ENCODE data around the gene UBE2J1. TPM values are rescaled to one million over a fixed set of nuclear protein-coding genes. Genes with fewer than 3 reads are reported as not detected.

Gene UBE2J1
- polyA plus RNA-seq, 1 of the 3 experiments (the other 2 are of a cell fraction), result 11.3 TPM

GRCh38 chr6:89346433-89346832, 6.1 kb downstream of the UBE2J1 start:
- DNase-seq, result no peak
- no peak overlapping the region for H3K9ac ChIP-seq
- peaks cover 94% of the 10 kb centered on the region for H3K79me2 ChIP-seq (ENCODE audit: insufficient read depth)
- TF ChIP-seq ELF1 (IDR thresholded peaks at IDR 0.05) (no peak), FOXM1 (IDR thresholded peaks at IDR 0.05; ENCODE audit: low read depth) (no peak), MEF2A (IDR thresholded peaks at IDR 0.05; ENCODE audit: borderline replicate concordance, low read depth) (no peak), FOXJ3 (CRISPR knock-in tag; IDR thresholded peaks at IDR 0.05) (no peak), RFX5 (IDR thresholded peaks at IDR 0.05; ENCODE audit: low read length) (no peak), REST (IDR thresholded peaks at IDR 0.05; ENCODE audit: low read depth, low read length) (no peak), NRF1 (IDR thresholded peaks at IDR 0.05; ENCODE audit: low read depth, low read length) (no peak), CHD2 (IDR thresholded peaks at IDR 0.05; ENCODE audit: low read length, partially characterized antibody) (no peak), RAD21 (IDR thresholded peaks at IDR 0.05; ENCODE audit: low read length) (no peak), SMC3 (IDR thresholded peaks at IDR 0.05; ENCODE audit: low read depth, low read length) (no peak), RCOR1 (IDR thresholded peaks at IDR 0.05; ENCODE audit: low read length) (no peak), FOSL2 (IDR thresholded peaks at IDR 0.05; ENCODE audit: borderline replicate concordance, low read depth) (no peak)
- H3K9me3 ChIP-seq, result no peaks in the 10 kb centered on the region
- H3K9me2 ChIP-seq, result no peaks in the 10 kb centered on the region
- H3K27ac ChIP-seq (ENCODE audit: low read depth in 2 of 2, low read length in 1 of 2), result no peak overlapping the region
- peaks cover 8 to 12% of the 10 kb centered on the region in 2 experiments for H3K36me3 ChIP-seq (replicated peaks in 1 of 2; ENCODE audit: control insufficient read depth in 1 of 2, insufficient read depth in 2 of 2, low read length in 1 of 2)
- no peak overlapping the region for H2AFZ ChIP-seq (ENCODE audit: low read depth)
- CTCF ChIA-PET, result interaction anchor here (2.3 kb wide), 1 partner anchor 25 kb away, joined by 12 read pairs; no protein-coding TSS in a partner anchor
- POLR2A ChIA-PET, result no interaction called here
- H4K20me1 ChIP-seq (ENCODE audit: insufficient read depth), result peaks cover 61% of the 10 kb centered on the region
- 86% methylated on average over 4 of the region's 4 CpGs for WGBS (ENCODE audit: low lambda C conversion rate)
- H3K4me1 ChIP-seq (ENCODE audit: control insufficient read depth in 1 of 2, insufficient read depth in 2 of 2, low read depth in 1 of 2, low read length in 1 of 2), result peaks cover 17 to 26% of the 10 kb centered on the region in 2 experiments
- no peaks in the 10 kb centered on the region for H3K27me3 ChIP-seq (ENCODE audit: insufficient read depth)
- H3F3A ChIP-seq (replicated peaks; ENCODE audit: insufficient read depth), result peaks cover 10% of the 10 kb centered on the region
- H3K4me3 ChIP-seq (ENCODE audit: low read depth in 2 of 2, low read length in 1 of 2), result no peak overlapping the region
- no peak overlapping the region for H3K4me2 ChIP-seq

DNA sequence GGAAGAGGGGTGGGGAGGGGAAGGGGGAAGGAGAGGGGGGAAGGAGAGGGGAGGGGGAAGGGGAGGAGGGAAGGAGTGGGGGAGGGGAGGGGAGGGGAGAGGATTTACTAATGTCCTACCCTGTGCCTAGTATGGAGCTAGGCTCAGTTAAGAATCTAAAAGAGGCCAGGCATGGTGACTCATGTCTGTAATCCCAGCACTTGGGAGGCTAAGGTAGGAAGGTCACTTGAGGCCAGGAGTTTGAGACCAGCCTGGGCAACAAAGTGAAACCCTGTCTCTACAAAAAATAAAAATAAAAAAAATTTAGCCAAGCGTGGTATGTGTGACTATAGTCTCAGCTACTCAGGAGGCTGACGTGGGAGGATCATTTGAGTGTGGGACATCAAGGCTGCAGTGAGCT, 13.0 kb downstream of the UBE2J1 start:
- TF ChIP-seq, protein P1, sequence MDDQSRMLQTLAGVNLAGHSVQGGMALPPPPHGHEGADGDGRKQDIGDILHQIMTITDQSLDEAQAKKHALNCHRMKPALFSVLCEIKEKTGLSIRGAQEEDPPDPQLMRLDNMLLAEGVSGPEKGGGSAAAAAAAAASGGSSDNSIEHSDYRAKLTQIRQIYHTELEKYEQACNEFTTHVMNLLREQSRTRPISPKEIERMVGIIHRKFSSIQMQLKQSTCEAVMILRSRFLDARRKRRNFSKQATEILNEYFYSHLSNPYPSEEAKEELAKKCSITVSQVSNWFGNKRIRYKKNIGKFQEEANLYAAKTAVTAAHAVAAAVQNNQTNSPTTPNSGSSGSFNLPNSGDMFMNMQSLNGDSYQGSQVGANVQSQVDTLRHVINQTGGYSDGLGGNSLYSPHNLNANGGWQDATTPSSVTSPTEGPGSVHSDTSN (IDR thresholded peaks at IDR 0.05), result no peak
- TF ChIP-seq EZH2phosphoT487 (IDR thresholded peaks at IDR 0.05; ENCODE audit: borderline replicate concordance, low read depth) (no peak), SMC3 (IDR thresholded peaks at IDR 0.05; ENCODE audit: low read depth, low read length) (no peak), POLR2AphosphoS5 (IDR thresholded peaks at IDR 0.05; ENCODE audit: low read depth, low read length) (no peak), RXRA (IDR thresholded peaks at IDR 0.05; ENCODE audit: borderline replicate concordance, low read depth) (no peak), CTCF (IDR thresholded peaks at IDR 0.05) (no peak), FOXM1 (IDR thresholded peaks at IDR 0.05; ENCODE audit: low read depth) (no peak), EP300 (IDR thresholded peaks at IDR 0.05; ENCODE audit: borderline replicate concordance in 1 of 2, low read depth in 1 of 2, low read length in 1 of 2) (no peak)
- TF ChIP-seq, protein P2, sequence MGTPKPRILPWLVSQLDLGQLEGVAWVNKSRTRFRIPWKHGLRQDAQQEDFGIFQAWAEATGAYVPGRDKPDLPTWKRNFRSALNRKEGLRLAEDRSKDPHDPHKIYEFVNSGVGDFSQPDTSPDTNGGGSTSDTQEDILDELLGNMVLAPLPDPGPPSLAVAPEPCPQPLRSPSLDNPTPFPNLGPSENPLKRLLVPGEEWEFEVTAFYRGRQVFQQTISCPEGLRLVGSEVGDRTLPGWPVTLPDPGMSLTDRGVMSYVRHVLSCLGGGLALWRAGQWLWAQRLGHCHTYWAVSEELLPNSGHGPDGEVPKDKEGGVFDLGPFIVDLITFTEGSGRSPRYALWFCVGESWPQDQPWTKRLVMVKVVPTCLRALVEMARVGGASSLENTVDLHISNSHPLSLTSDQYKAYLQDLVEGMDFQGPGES (IDR thresholded peaks at IDR 0.05; ENCODE audit: low read depth, low read length), result no peak
- no peak overlapping the region for H3K4me2 ChIP-seq
- H3K9me2 ChIP-seq, result no peaks in the 10 kb centered on the region
- WGBS (ENCODE audit: low lambda C conversion rate), result 93% methylated on average over 2 of the region's 2 CpGs
- no peak for DNase-seq
- H3K27ac ChIP-seq (ENCODE audit: low read depth in 2 of 2, low read length in 1 of 2), result no peak overlapping the region
- ChIA-PET POLR2A (no interaction called here), CTCF (no interaction called here)
- H3K36me3 ChIP-seq (replicated peaks in 1 of 2; ENCODE audit: control insufficient read depth in 1 of 2, insufficient read depth in 2 of 2, low read length in 1 of 2), result peaks cover 45 to 58% of the 10 kb centered on the region in 2 experiments
- no peaks in the 10 kb centered on the region; a peak in 1 of 4 replicates for H3K4me1 ChIP-seq (ENCODE audit: control insufficient read depth in 1 of 2, insufficient read depth in 2 of 2, low read depth in 1 of 2, low read length in 1 of 2)
- H3K9me3 ChIP-seq, result no peaks in the 10 kb centered on the region
- peaks cover 3% of the 10 kb centered on the region for H4K20me1 ChIP-seq (ENCODE audit: insufficient read depth)
- H3K79me2 ChIP-seq (ENCODE audit: insufficient read depth), result peaks cover 31% of the 10 kb centered on the region
- no peak overlapping the region for H3K9ac ChIP-seq
- H3F3A ChIP-seq (replicated peaks; ENCODE audit: insufficient read depth), result peaks cover 9% of the 10 kb centered on the region
- no peak overlapping the region for H3K4me3 ChIP-seq (ENCODE audit: low read depth in 2 of 2, low read length in 1 of 2)
- no peaks in the 10 kb centered on the region for H3K27me3 ChIP-seq (ENCODE audit: insufficient read depth)
- H2AFZ ChIP-seq (ENCODE audit: low read depth), result no peak overlapping the region
